ENCODE results near the gene SLC7A4.

GRCh38 chr22:21073482-21073881 lies 41.1 kb upstream of the SLC7A4 start:
- TF ChIP-seq EP300 (IDR thresholded peaks at IDR 0.05): no peak
- TF ChIP-seq, protein P1, sequence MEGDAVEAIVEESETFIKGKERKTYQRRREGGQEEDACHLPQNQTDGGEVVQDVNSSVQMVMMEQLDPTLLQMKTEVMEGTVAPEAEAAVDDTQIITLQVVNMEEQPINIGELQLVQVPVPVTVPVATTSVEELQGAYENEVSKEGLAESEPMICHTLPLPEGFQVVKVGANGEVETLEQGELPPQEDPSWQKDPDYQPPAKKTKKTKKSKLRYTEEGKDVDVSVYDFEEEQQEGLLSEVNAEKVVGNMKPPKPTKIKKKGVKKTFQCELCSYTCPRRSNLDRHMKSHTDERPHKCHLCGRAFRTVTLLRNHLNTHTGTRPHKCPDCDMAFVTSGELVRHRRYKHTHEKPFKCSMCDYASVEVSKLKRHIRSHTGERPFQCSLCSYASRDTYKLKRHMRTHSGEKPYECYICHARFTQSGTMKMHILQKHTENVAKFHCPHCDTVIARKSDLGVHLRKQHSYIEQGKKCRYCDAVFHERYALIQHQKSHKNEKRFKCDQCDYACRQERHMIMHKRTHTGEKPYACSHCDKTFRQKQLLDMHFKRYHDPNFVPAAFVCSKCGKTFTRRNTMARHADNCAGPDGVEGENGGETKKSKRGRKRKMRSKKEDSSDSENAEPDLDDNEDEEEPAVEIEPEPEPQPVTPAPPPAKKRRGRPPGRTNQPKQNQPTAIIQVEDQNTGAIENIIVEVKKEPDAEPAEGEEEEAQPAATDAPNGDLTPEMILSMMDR (IDR thresholded peaks at IDR 0.05): no peak

Measured in ovary (tissue), 3 donors.